ENCODE measurements around the gene FGFR2.

DNA sequence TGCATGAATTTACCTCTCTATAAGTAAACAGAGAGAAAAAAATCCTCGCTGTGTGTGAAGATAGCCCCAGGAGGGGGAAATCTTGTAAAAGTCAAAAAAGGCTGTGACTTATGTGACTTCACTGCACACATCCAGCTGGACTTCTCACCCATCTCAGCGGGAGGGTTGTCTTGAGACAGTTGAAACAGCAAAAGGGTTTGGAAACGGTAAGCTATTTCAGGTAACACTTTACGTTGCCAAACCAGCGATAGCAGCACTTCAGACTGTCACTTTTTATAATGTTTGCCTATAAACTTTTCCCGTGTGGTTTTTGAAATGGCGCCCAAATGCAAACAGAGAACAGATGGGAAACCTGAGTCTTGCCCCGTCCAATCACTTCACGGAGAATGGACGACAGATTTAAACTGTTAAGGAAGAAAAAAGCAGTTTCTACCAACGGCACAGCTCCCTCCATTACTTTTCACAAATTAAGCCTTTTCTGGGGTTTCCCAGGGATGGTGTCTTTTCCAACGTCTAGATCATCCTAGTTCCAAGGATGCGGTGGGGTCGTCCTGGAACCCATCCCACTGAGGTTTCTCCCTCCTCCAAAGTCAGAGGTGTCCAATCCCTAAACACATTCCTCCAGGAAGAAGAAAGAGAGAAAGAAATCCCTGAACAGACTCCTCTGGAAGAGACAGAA is 25.2 kb downstream of the FGFR2 start:
- TF ChIP-seq, protein P1, sequence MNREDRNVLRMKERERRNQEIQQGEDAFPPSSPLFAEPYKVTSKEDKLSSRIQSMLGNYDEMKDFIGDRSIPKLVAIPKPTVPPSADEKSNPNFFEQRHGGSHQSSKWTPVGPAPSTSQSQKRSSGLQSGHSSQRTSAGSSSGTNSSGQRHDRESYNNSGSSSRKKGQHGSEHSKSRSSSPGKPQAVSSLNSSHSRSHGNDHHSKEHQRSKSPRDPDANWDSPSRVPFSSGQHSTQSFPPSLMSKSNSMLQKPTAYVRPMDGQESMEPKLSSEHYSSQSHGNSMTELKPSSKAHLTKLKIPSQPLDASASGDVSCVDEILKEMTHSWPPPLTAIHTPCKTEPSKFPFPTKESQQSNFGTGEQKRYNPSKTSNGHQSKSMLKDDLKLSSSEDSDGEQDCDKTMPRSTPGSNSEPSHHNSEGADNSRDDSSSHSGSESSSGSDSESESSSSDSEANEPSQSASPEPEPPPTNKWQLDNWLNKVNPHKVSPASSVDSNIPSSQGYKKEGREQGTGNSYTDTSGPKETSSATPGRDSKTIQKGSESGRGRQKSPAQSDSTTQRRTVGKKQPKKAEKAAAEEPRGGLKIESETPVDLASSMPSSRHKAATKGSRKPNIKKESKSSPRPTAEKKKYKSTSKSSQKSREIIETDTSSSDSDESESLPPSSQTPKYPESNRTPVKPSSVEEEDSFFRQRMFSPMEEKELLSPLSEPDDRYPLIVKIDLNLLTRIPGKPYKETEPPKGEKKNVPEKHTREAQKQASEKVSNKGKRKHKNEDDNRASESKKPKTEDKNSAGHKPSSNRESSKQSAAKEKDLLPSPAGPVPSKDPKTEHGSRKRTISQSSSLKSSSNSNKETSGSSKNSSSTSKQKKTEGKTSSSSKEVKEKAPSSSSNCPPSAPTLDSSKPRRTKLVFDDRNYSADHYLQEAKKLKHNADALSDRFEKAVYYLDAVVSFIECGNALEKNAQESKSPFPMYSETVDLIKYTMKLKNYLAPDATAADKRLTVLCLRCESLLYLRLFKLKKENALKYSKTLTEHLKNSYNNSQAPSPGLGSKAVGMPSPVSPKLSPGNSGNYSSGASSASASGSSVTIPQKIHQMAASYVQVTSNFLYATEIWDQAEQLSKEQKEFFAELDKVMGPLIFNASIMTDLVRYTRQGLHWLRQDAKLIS (CRISPR knock-in tag; IDR thresholded peaks at IDR 0.05), result no peak
- TF ChIP-seq, protein P2, sequence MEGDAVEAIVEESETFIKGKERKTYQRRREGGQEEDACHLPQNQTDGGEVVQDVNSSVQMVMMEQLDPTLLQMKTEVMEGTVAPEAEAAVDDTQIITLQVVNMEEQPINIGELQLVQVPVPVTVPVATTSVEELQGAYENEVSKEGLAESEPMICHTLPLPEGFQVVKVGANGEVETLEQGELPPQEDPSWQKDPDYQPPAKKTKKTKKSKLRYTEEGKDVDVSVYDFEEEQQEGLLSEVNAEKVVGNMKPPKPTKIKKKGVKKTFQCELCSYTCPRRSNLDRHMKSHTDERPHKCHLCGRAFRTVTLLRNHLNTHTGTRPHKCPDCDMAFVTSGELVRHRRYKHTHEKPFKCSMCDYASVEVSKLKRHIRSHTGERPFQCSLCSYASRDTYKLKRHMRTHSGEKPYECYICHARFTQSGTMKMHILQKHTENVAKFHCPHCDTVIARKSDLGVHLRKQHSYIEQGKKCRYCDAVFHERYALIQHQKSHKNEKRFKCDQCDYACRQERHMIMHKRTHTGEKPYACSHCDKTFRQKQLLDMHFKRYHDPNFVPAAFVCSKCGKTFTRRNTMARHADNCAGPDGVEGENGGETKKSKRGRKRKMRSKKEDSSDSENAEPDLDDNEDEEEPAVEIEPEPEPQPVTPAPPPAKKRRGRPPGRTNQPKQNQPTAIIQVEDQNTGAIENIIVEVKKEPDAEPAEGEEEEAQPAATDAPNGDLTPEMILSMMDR (IDR thresholded peaks at IDR 0.05 in 2 of 3, conservative IDR thresholded peaks at IDR 0.05 in 1 of 3; ENCODE audit: insufficient read depth in 2 of 3, low read depth in 1 of 3, low read length in 3 of 3), result no peak
- TF ChIP-seq TEAD4 (IDR thresholded peaks at IDR 0.05; ENCODE audit: low read length) (no peak), TEAD4 (CRISPR knock-in tag; IDR thresholded peaks at IDR 0.05; ENCODE audit: borderline replicate concordance) (no peak), ELF4 (CRISPR knock-in tag; IDR thresholded peaks at IDR 0.05) (no peak), ZSCAN29 (IDR thresholded peaks at IDR 0.05) (no peak), MEF2D (tag; conservative IDR thresholded peaks at IDR 0.05; ENCODE audit: low read depth) (no peak), RCOR1 (IDR thresholded peaks at IDR 0.05; ENCODE audit: borderline replicate concordance in 1 of 2, low read depth in 2 of 2, low read length in 2 of 2) (no peak), GABPB1 (CRISPR knock-in tag; IDR thresholded peaks at IDR 0.05) (no peak), EZH2 (IDR thresholded peaks at IDR 0.05; ENCODE audit: borderline replicate concordance, low read depth, low read length) (no peak), GABPA (tag; conservative IDR thresholded peaks at IDR 0.05; ENCODE audit: low read depth) (no peak), HNRNPH1 (optimal IDR thresholded peaks at IDR 0.05; ENCODE audit: low read depth, low read length) (no peak)
- TF ChIP-seq, protein P3, sequence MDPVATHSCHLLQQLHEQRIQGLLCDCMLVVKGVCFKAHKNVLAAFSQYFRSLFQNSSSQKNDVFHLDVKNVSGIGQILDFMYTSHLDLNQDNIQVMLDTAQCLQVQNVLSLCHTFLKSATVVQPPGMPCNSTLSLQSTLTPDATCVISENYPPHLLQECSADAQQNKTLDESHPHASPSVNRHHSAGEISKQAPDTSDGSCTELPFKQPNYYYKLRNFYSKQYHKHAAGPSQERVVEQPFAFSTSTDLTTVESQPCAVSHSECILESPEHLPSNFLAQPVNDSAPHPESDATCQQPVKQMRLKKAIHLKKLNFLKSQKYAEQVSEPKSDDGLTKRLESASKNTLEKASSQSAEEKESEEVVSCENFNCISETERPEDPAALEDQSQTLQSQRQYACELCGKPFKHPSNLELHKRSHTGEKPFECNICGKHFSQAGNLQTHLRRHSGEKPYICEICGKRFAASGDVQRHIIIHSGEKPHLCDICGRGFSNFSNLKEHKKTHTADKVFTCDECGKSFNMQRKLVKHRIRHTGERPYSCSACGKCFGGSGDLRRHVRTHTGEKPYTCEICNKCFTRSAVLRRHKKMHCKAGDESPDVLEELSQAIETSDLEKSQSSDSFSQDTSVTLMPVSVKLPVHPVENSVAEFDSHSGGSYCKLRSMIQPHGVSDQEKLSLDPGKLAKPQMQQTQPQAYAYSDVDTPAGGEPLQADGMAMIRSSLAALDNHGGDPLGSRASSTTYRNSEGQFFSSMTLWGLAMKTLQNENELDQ (CRISPR knock-in tag; IDR thresholded peaks at IDR 0.05; ENCODE audit: borderline replicate concordance), result no peak
- TF ChIP-seq, protein P4, sequence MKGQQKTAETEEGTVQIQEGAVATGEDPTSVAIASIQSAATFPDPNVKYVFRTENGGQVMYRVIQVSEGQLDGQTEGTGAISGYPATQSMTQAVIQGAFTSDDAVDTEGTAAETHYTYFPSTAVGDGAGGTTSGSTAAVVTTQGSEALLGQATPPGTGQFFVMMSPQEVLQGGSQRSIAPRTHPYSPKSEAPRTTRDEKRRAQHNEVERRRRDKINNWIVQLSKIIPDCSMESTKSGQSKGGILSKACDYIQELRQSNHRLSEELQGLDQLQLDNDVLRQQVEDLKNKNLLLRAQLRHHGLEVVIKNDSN (CRISPR knock-in tag; IDR thresholded peaks at IDR 0.05), result no peak
